ENCODE data around the gene PLA2G12A.

The PLA2G12A gene

GRCh38 chr4:109719604-109720003 lies 10.3 kb downstream of the PLA2G12A start:
- Histone ChIP-seq H3K4me3 (ENCODE audit: severe bottlenecking) (no peak overlapping the region), H3K36me3 (ENCODE audit: low read depth) (peaks cover 29% of the 10 kb centered on the region), H3K27ac (ENCODE audit: poor library complexity, severe bottlenecking) (no peak overlapping the region), H3K9me3 (ENCODE audit: severe bottlenecking) (no peaks in the 10 kb centered on the region), H3K4me1 (ENCODE audit: insufficient read depth, poor library complexity, severe bottlenecking) (no peaks in the 10 kb centered on the region), H3K27me3 (ENCODE audit: insufficient read depth, poor library complexity, severe bottlenecking) (no peaks in the 10 kb centered on the region)
- ATAC-seq (ENCODE audit: low read depth): no peak
- TF ChIP-seq CTCF (IDR thresholded peaks at IDR 0.05; ENCODE audit: poor library complexity, severe bottlenecking): no peak
- no peak for DNase-seq (ENCODE audit: low spot score)

- no peaks in the 10 kb centered on the region for H3K9me3 ChIP-seq (ENCODE audit: severe bottlenecking)
- no peaks in the 10 kb centered on the region for H3K27me3 ChIP-seq (ENCODE audit: insufficient read depth, poor library complexity, severe bottlenecking)
- H3K4me1 ChIP-seq (ENCODE audit: insufficient read depth, poor library complexity, severe bottlenecking): no peaks in the 10 kb centered on the region
- H3K27ac ChIP-seq (ENCODE audit: poor library complexity, severe bottlenecking): no peak overlapping the region
- H3K4me3 ChIP-seq (ENCODE audit: severe bottlenecking): no peak overlapping the region
- ATAC-seq (ENCODE audit: low read depth) (no peak), DNase-seq (ENCODE audit: low spot score) (no peak)
- no peak for TF ChIP-seq CTCF (IDR thresholded peaks at IDR 0.05; ENCODE audit: poor library complexity, severe bottlenecking)
- H3K36me3 ChIP-seq (ENCODE audit: low read depth): peaks cover 37% of the 10 kb centered on the region
These were observed 11.1 kb downstream of the PLA2G12A start for GRCh38 chr4:109718759-109719158.

GRCh38 chr4:109713500-109713899 lies 16.4 kb downstream of the PLA2G12A start:
- DNase-seq (ENCODE audit: low spot score) (no peak), ATAC-seq (ENCODE audit: low read depth) (no peak)
- no peaks in the 10 kb centered on the region for H3K9me3 ChIP-seq (ENCODE audit: severe bottlenecking)
- H3K27me3 ChIP-seq (ENCODE audit: insufficient read depth, poor library complexity, severe bottlenecking): no peaks in the 10 kb centered on the region
- no peak overlapping the region for H3K27ac ChIP-seq (ENCODE audit: poor library complexity, severe bottlenecking)
- peaks cover 42% of the 10 kb centered on the region for H3K36me3 ChIP-seq (ENCODE audit: low read depth)
- no peaks in the 10 kb centered on the region for H3K4me1 ChIP-seq (ENCODE audit: insufficient read depth, poor library complexity, severe bottlenecking)
- no peak for TF ChIP-seq CTCF (IDR thresholded peaks at IDR 0.05; ENCODE audit: poor library complexity, severe bottlenecking)
- no peak overlapping the region for H3K4me3 ChIP-seq (ENCODE audit: severe bottlenecking)

GRCh38 chr4:109708990-109709389 lies 20.9 kb downstream of the PLA2G12A start:
- Histone ChIP-seq H3K27me3 (ENCODE audit: insufficient read depth, poor library complexity, severe bottlenecking) (no peaks in the 10 kb centered on the region), H3K36me3 (ENCODE audit: low read depth) (peaks cover 13% of the 10 kb centered on the region), H3K4me3 (ENCODE audit: severe bottlenecking) (no peak overlapping the region), H3K4me1 (ENCODE audit: insufficient read depth, poor library complexity, severe bottlenecking) (no peaks in the 10 kb centered on the region), H3K27ac (ENCODE audit: poor library complexity, severe bottlenecking) (no peak overlapping the region), H3K9me3 (ENCODE audit: severe bottlenecking) (no peaks in the 10 kb centered on the region)
- DNase-seq (ENCODE audit: low spot score) (no peak), ATAC-seq (ENCODE audit: low read depth) (no peak)
- TF ChIP-seq CTCF (IDR thresholded peaks at IDR 0.05; ENCODE audit: poor library complexity, severe bottlenecking): no peak

- H3K27me3 ChIP-seq (ENCODE audit: insufficient read depth, poor library complexity, severe bottlenecking): no peaks in the 10 kb centered on the region
- H3K36me3 ChIP-seq (ENCODE audit: low read depth): peaks cover 7% of the 10 kb centered on the region
- no peaks in the 10 kb centered on the region for H3K4me1 ChIP-seq (ENCODE audit: insufficient read depth, poor library complexity, severe bottlenecking)
- H3K9me3 ChIP-seq (ENCODE audit: severe bottlenecking): no peaks in the 10 kb centered on the region
- no peak for TF ChIP-seq CTCF (IDR thresholded peaks at IDR 0.05; ENCODE audit: poor library complexity, severe bottlenecking)
- no peak overlapping the region for H3K27ac ChIP-seq (ENCODE audit: poor library complexity, severe bottlenecking)
- ATAC-seq (ENCODE audit: low read depth): no peak
- DNase-seq (ENCODE audit: low spot score): no peak
- no peak overlapping the region for H3K4me3 ChIP-seq (ENCODE audit: severe bottlenecking)
These were observed 21.4 kb downstream of the PLA2G12A start for GRCh38 chr4:109708435-109708834.
